ENCODE measurements around the gene ZGPAT. TPM values are rescaled to one million over a fixed set of nuclear protein-coding genes. Genes with fewer than 3 reads are reported as not detected.

ZGPAT gene
- total and polyA plus RNA-seq, 2 of the 13 experiments (the other 11 are each of a cell fraction or from before 2014, with no cell fraction given): 23.0 to 41.9 TPM

DNA sequence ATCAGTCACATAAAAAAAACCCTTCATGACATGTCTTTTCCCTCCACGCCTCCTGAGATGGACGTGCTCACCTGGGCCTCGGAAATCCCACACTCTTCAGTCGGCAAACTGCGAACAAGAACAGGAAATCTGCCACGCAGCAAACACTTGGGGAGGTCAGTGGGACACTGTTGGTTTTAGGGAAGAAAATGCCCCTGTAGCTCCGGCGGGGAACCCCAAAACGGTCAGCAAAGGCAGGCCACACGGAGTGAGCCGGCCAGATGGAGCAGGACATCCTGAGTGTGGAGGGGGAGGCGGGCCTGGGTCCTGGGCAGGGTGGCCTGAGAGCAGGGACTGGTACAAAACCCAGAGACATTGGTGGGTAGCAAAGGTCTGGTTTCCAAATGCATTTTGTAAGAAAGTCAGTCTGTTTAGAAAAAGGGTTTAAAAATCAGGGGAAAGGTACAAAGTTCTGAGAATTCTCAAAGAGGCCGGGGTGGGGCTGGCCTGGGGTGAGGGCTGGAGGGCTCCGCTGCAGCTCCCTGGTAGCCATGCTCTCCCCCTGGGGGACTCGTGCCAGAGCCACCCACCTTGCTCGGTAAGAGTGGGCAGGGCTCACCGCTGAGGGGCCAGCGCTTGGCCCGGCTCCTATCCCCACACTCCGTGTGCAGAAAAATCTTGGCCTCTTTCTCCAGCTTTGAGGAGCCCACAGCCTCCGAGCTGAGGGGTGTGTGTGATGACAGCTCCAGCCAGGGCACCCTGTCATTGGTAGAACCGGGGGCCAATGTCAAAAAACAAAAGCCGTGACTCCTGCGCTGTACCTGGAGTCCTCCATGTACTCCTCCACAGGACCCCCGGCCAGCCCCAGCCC lies 37.0 kb downstream of the ZGPAT start:
- Histone ChIP-seq H3K36me3 (replicated peaks in 1 of 2; ENCODE audit: control insufficient read depth in 1 of 2, insufficient read depth in 2 of 2, low read length in 2 of 2) (peaks cover 17 to 27% of the 10 kb centered on the region in 2 experiments), H4K20me1 (ENCODE audit: insufficient read depth, low read length) (no peaks in the 10 kb centered on the region), H3K9me3 (ENCODE audit: low read length) (no peaks in the 10 kb centered on the region), H2AFZ (ENCODE audit: low read length) (no peak overlapping the region), H3K4me1 (ENCODE audit: insufficient read depth, low read length) (peaks cover 76% of the 10 kb centered on the region), H3K27me3 (ENCODE audit: control insufficient read depth in 1 of 2, insufficient read depth in 2 of 2, low read length in 2 of 2) (no peaks in the 10 kb centered on the region), H3K4me2 (ENCODE audit: low read depth, low read length) (peak overlapping the region; percentile 77), H3K9ac (ENCODE audit: insufficient read depth, low read depth, low read length) (peak overlapping the region; percentile 43), H3K4me3 (replicated peaks in 1 of 3; ENCODE audit: insufficient read depth in 1 of 3, low read depth in 2 of 3, low read length in 3 of 3) (peak overlapping the region; percentile 3 to 55 (median 29); a peak in 3 of 6 replicates), H3K27ac (ENCODE audit: extremely low read length, insufficient read depth, low read length) (peak overlapping the region; percentile 49), H3K79me2 (ENCODE audit: insufficient read depth, low read length) (peaks cover 11% of the 10 kb centered on the region)
- ATAC-seq (peak; percentile 1), DNase-seq (ENCODE audit: low spot score) (peak; percentile 53), FAIRE-seq (peak; percentile 21)
- ChIA-PET POLR2A (interaction anchor here (0.9 to 2.7 kb wide), 9 partner anchors 11 to 212 kb away, joined by 3 to 9 read pairs (median 5); partner anchors contain the start of genes ARFRP1, STMN3, TPD52L2 and UCKL1), CTCF (ENCODE audit: low intra/inter-chr PET ratio, low total read pairs) (interaction anchor here (0.6 kb wide), 1 partner anchor 32 kb away, joined by 3 read pairs; no protein-coding TSS in a partner anchor)
- no TSS peak for BruUV-seq (replicated peaks)
- intact Hi-C loops (cut with micrococcal nuclease; ENCODE audit: unreplicated experiment) (loop anchor here (10.0 kb wide), 1 partner anchor 120 kb away; the partner anchor contains the start of genes ABHD16B and TPD52L2), in situ Hi-C loops (cut with HindIII; ENCODE audit: extremely low pct_ligation_motif_present, low pct_unique_long_range_greater_than_20kb) (loop anchor here (5.0 kb wide), 1 partner anchor 37 kb away; the partner anchor contains the start of genes ARFRP1 and ZGPAT)
- 26% methylated on average over 22 of the region's 25 CpGs for WGBS (ENCODE audit: low lambda C conversion rate)
- TF ChIP-seq NCOR1 (IDR thresholded peaks at IDR 0.05; ENCODE audit: borderline replicate concordance, low read length): peak; percentile 83
- peak; percentile 77; the same call in 1 of the 2 replicates for TF ChIP-seq ESRRA (CRISPR knock-in tag; IDR thresholded peaks at IDR 0.05; ENCODE audit: low read depth)
- no peak for TF ChIP-seq CEBPB (IDR thresholded peaks at IDR 0.05; ENCODE audit: borderline replicate concordance, low read depth, low read length)
- peak; percentile 54; the same call in 1 of the 2 replicates for TF ChIP-seq ZNF724P (CRISPR knock-in tag; IDR thresholded peaks at IDR 0.05; ENCODE audit: borderline replicate concordance)
- TF ChIP-seq ZNF879 (CRISPR knock-in tag; IDR thresholded peaks at IDR 0.05): no peak
- TF ChIP-seq GLI4 (CRISPR knock-in tag; IDR thresholded peaks at IDR 0.05; ENCODE audit: borderline replicate concordance): no peak
- TF ChIP-seq, protein P1, sequence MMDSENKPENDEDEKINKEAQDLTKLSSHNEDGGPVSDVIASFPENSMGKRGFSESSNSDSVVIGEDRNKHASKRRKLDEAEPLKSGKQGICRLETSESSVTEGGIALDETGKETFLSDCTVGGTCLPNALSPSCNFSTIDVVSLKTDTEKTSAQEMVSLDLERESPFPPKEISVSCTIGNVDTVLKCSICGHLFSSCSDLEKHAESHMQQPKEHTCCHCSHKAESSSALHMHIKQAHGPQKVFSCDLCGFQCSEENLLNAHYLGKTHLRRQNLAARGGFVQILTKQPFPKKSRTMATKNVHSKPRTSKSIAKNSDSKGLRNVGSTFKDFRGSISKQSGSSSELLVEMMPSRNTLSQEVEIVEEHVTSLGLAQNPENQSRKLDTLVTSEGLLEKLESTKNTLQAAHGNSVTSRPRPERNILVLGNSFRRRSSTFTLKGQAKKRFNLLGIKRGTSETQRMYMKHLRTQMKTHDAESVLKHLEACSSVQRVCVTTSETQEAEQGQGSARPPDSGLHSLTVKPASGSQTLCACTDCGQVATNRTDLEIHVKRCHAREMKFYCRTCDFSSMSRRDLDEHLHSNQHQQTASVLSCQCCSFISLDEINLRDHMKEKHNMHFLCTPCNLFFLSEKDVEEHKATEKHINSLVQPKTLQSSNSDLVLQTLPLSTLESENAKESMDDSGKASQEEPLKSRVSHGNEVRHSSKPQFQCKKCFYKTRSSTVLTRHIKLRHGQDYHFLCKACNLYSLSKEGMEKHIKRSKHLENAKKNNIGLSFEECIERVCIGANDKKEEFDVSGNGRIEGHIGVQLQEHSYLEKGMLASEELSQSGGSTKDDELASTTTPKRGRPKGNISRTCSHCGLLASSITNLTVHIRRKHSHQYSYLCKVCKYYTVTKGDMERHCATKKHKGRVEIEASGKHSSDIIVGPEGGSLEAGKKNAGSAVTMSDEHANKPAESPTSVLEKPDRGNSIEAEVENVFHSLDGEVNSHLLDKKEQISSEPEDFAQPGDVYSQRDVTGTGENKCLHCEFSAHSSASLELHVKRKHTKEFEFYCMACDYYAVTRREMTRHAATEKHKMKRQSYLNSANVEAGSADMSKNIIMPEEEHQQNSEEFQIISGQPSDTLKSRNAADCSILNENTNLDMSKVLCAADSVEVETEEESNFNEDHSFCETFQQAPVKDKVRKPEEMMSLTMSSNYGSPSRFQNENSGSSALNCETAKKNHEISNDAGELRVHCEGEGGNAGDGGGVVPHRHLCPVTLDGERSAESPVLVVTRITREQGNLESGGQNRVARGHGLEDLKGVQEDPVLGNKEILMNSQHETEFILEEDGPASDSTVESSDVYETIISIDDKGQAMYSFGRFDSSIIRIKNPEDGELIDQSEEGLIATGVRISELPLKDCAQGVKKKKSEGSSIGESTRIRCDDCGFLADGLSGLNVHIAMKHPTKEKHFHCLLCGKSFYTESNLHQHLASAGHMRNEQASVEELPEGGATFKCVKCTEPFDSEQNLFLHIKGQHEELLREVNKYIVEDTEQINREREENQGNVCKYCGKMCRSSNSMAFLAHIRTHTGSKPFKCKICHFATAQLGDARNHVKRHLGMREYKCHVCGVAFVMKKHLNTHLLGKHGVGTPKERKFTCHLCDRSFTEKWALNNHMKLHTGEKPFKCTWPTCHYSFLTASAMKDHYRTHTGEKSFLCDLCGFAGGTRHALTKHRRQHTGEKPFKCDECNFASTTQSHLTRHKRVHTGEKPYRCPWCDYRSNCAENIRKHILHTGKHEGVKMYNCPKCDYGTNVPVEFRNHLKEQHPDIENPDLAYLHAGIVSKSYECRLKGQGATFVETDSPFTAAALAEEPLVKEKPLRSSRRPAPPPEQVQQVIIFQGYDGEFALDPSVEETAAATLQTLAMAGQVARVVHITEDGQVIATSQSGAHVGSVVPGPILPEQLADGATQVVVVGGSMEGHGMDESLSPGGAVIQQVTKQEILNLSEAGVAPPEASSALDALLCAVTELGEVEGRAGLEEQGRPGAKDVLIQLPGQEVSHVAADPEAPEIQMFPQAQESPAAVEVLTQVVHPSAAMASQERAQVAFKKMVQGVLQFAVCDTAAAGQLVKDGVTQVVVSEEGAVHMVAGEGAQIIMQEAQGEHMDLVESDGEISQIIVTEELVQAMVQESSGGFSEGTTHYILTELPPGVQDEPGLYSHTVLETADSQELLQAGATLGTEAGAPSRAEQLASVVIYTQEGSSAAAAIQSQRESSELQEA (CRISPR knock-in tag; IDR thresholded peaks at IDR 0.05; ENCODE audit: not compliant biosample characterization): peak; percentile 75
- no peak for TF ChIP-seq ZNF841 (CRISPR knock-in tag; IDR thresholded peaks at IDR 0.05; ENCODE audit: borderline replicate concordance)
- no peak for TF ChIP-seq FOXP1 (IDR thresholded peaks at IDR 0.05)
- TF ChIP-seq FOXP1 (CRISPR knock-in tag; IDR thresholded peaks at IDR 0.05): no peak
- 0 out of 2 replicates have a peak, but pooled peaks have one; percentile 14 for TF ChIP-seq SPEN (CRISPR knock-in tag; IDR thresholded peaks at IDR 0.05; ENCODE audit: low read depth)
- TF ChIP-seq ZBTB20 (CRISPR knock-in tag; IDR thresholded peaks at IDR 0.05; ENCODE audit: borderline replicate concordance, low read depth): peak; percentile 18; the same call in 1 of the 2 replicates
- no peak for TF ChIP-seq MAF1 (CRISPR knock-in tag; IDR thresholded peaks at IDR 0.05; ENCODE audit: borderline replicate concordance)
- TF ChIP-seq POLR2AphosphoS5 (IDR thresholded peaks at IDR 0.05; ENCODE audit: low read depth, low read length): peak; percentile 79
- no peak for TF ChIP-seq ZNF10 (CRISPR knock-in tag; IDR thresholded peaks at IDR 0.05; ENCODE audit: borderline replicate concordance, low read depth)
- peak; percentile 14; the same call in 1 of the 2 replicates for TF ChIP-seq ZNF446 (CRISPR knock-in tag; IDR thresholded peaks at IDR 0.05)
